B cell (primary cell): Measurements from ENCODE around the gene TMPRSS15. TPM values are rescaled to one million over a fixed set of nuclear protein-coding genes. Genes with fewer than 3 reads are reported as not detected.
A peak's percentile ranks its signal among the peaks of the same experiment; 100 is the strongest.

Experiments
- ATAC-seq: fragments of 200-7000 bp; cut with Tn5 transposase; one replicate; pipeline ENCODE4 v1.10.0; 2021; ENCODE audit warnings: low read depth, mild to moderate bottlenecking, moderate number of reproducible peaks, moderate library complexity
- CTCF ChIA-PET: fragments of 350-600 bp; sonication (Branson Sonifier 250); formaldehyde crosslinking; loops from one replicate; lab custom pipeline; 2021; ENCODE audit warnings: antibody characterized with exemption, inconsistent platforms; lab: Charles Lee
- POLR2A ChIA-PET: fragments of 350-600 bp; sonication (Branson Sonifier 250); formaldehyde crosslinking; loops from one replicate; lab custom pipeline; 2021; ENCODE audit warnings: antibody characterized with exemption; lab: Charles Lee
- DNase-seq: peaks from one replicate; pipeline ENCODE4 v3.0.0; 2013
- H2AFZ ChIP-seq: 2 replicates; pipeline ENCODE4 v1.6.1; 2012; ENCODE audit warnings: mild to moderate bottlenecking, low read depth, low read length; ENCODE audit not compliant: insufficient read depth, poor library complexity, severe bottlenecking
- H3K27ac ChIP-seq, 2 donors: 1 replicate in 1 of 2; 2 replicates in 1 of 2; pipeline ENCODE4 v1.5.1; 2012 to 2013; ENCODE audit warnings: low read length in 2 of 2, mild to moderate bottlenecking in 2 of 2, moderate library complexity in 1 of 2
- H3K27me3 ChIP-seq, 4 experiments: fragments of 200-600 bp in 1 of 4; sonication (generic) in 1 of 4; replicated peaks in 1 of 4; 1 replicate in 2 of 4; 2 replicates in 2 of 4; pipeline versions ENCODE4 v1.6.1 to v1.7.0; 2013 to 2016; ENCODE audit warnings: low read length in 3 of 4, mild to moderate bottlenecking in 2 of 4, mixed read lengths in 1 of 4, moderate library complexity in 1 of 4; ENCODE audit not compliant: insufficient read depth in 4 of 4, control insufficient read depth in 3 of 4; ENCODE audit errors: control extremely low read depth in 1 of 4
- H3K36me3 ChIP-seq, 2 experiments: replicated peaks in 1 of 2; 1 replicate in 1 of 2; 2 replicates in 1 of 2; pipeline versions ENCODE4 v1.6.1 to v1.7.1; 2013; ENCODE audit warnings: low read length in 1 of 2; ENCODE audit not compliant: insufficient read depth in 2 of 2, control insufficient read depth in 1 of 2; ENCODE audit errors: control extremely low read depth in 1 of 2, extremely low read depth in 1 of 2
- H3K4me1 ChIP-seq, 2 donors: fragments of 200-600 bp in 1 of 2; sonication (generic) in 1 of 2; 1 replicate in 1 of 2; 2 replicates in 1 of 2; pipeline versions ENCODE4 v1.5.1 to v1.6.1; 2013 to 2017; ENCODE audit warnings: low read length in 2 of 2; ENCODE audit not compliant: control insufficient read depth in 2 of 2, insufficient read depth in 2 of 2
- H3K4me2 ChIP-seq: replicated peaks from 2 replicates; pipeline ENCODE3; 2012; ENCODE audit warnings: mild to moderate bottlenecking, low read depth, low read length; ENCODE audit not compliant: poor library complexity, severe bottlenecking
- H3K4me3 ChIP-seq, 5 experiments: fragments of 200-600 bp in 1 of 5; sonication (generic) in 1 of 5; 1 replicate in 3 of 5; 2 replicates in 2 of 5; pipeline versions ENCODE4 v1.5.1 to v1.7.0; 2011 to 2016; ENCODE audit warnings: low read length in 4 of 5, mild to moderate bottlenecking in 4 of 5, low read depth in 2 of 5, control low read depth in 1 of 5, moderate library complexity in 1 of 5; ENCODE audit not compliant: insufficient read depth in 1 of 5; ENCODE audit errors: control extremely low read depth in 1 of 5, extremely low read depth in 1 of 5
- H3K79me2 ChIP-seq: fragments of 200-600 bp; sonication (generic); one replicate; pipeline ENCODE4 v1.6.0; 2016; ENCODE audit warnings: low read length; ENCODE audit not compliant: control insufficient read depth, insufficient read depth
- H3K9ac ChIP-seq: fragments of 200-600 bp; sonication (generic); 2 replicates; pipeline ENCODE4 v1.6.1; 2017; ENCODE audit warnings: mild to moderate bottlenecking, low read length, moderate library complexity
- H3K9me3 ChIP-seq, 3 donors: one replicate each; pipeline versions ENCODE4 v1.6.1 to v1.7.1; 2013; ENCODE audit warnings: low read length in 2 of 3; ENCODE audit not compliant: control insufficient read depth in 2 of 3, insufficient read depth in 1 of 3; ENCODE audit errors: control extremely low read depth in 1 of 3
- H4K20me1 ChIP-seq: 2 replicates; pipeline ENCODE4 v1.6.0; 2012; ENCODE audit warnings: mild to moderate bottlenecking, low read length; ENCODE audit not compliant: insufficient read depth, control insufficient read depth, poor library complexity, severe bottlenecking
- H3K27ac Mint-ChIP-seq: one replicate; pipeline ENCODE4 v1.8.0; 2021; ENCODE audit warnings: mixed read lengths
- H3K27me3 Mint-ChIP-seq: one replicate; pipeline ENCODE4 v1.8.0; 2021; ENCODE audit warnings: mixed read lengths
- H3K4me1 Mint-ChIP-seq: one replicate; pipeline ENCODE4 v1.8.0; 2021; ENCODE audit warnings: mixed read lengths
- H3K4me3 Mint-ChIP-seq: one replicate; pipeline ENCODE4 v1.8.0; 2021; ENCODE audit warnings: mixed read lengths
- H3K9me3 Mint-ChIP-seq: one replicate; pipeline ENCODE4 v1.8.0; 2022; ENCODE audit warnings: mixed read lengths; ENCODE audit not compliant: insufficient read depth
- CTCF ChIP-seq: fragments of 200-600 bp; IDR thresholded peaks from one replicate; pipeline ENCODE4 v1.8.0; 2022; ENCODE audit warnings: antibody characterized with exemption, mild to moderate bottlenecking
- EZH2 ChIP-seq: IDR thresholded peaks from 2 replicates; pipeline ENCODE4 v1.6.1; 2012; ENCODE audit warnings: borderline replicate concordance, low read depth, mild to moderate bottlenecking, moderate library complexity, low read length; ENCODE audit not compliant: insufficient read depth, poor library complexity, severe bottlenecking
- WGBS: methylation state at CpG from one replicate; pipeline ENCODE4 v1.1.5; 2013; ENCODE audit warnings: missing lambda C conversion rate; ENCODE audit not compliant: insufficient coverage; 5-methylcytosine and 5-hydroxymethylcytosine counted together
- intact Hi-C: fragments of 100-400 bp; cut with micrococcal nuclease; formaldehyde crosslinking; loops from one replicate; pipeline ENCODE4 v1.10.0; 2022
- polyA plus RNA-seq: library from polyadenylated mRNA; depleted of rRNA; stranded (reverse); fragments of >200 nt; gene quantifications from 2 replicates; pipeline ENCODE4 v1.2.3, GENCODE V29; 2012
- total RNA-seq, 2 donors: library from RNA; stranded (reverse); fragments of 120-200 nt in 1 of 2; gene quantifications; 1 replicate in 1 of 2; 2 replicates in 1 of 2; pipeline versions ENCODE4 v1.2.3 to v1.2.4, GENCODE V29; 2013 to 2022

TMPRSS15 gene
- total and polyA plus RNA-seq, 2 donors (not counting 1 experiment from before 2014, with no cell fraction given) = 0.04 TPM; not detected in 1

DNA sequence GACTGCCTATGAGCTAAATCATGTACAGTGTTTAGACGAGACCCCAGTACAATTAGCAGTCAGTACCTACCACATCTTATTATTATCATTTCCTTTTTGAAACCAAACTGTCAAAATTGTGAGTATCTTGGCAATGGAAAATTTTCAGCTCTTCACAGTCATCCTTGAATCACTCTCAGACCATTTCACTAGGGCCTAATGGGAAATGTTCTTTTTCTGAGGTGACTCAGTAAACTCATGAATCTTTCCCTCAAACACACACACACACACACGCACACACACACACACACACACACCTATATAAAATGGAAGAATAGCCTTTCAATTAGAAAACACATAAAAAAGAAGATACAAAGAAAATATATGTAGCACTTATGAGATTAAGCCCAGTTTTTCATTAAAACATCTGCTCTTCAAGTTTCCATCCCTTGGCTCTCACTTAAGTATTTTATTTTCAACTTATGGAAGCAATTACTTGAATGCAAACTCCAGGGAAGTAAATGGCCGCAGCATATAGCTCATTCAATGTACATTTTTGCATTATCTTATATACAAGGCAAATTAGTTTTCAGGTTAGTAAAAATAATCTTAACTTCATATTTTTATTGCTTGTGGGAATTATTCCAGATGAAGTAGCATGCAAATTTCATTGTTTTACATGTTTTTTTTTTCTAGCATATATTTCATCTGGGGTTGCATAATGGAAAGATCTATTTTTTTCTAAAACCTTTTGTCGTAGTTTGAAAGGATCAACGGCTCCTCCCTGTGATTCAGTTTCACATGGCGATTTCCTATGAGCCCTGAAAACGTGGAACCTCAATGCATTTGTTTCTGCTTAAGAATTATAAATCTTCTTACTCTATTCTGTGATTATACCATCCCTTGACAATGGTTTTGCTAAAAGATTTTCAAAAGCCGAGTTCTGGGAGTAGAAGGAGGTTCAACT lies 46.3 kb upstream of the TMPRSS15 start:
- intact Hi-C loops = no loop called here
- ChIA-PET CTCF (no interaction called here), POLR2A (no interaction called here)
- no peak for ATAC-seq
- Histone ChIP-seq H3K9ac (no peak overlapping the region), H3K27me3 (no peaks in the 10 kb centered on the region), H3K27ac (no peak overlapping the region), H3K36me3 (no peaks in the 10 kb centered on the region), H2AFZ (peak overlapping the region; percentile 34), H3K79me2 (no peaks in the 10 kb centered on the region), H3K4me3 (no peak overlapping the region), H3K4me1 (peaks cover 3 to 7% of the 10 kb centered on the region in 2 donors), H3K4me2 (no peak overlapping the region), H4K20me1 (no peaks in the 10 kb centered on the region), H3K9me3 (peaks cover 4 to 13% (median 5%) of the 10 kb centered on the region in 3 donors)
- H3K27me3 Mint-ChIP-seq = no peaks in the 10 kb centered on the region
- TF ChIP-seq EZH2 = no peak
- no peak for TF ChIP-seq CTCF
- no peak for DNase-seq
- peak overlapping the region; percentile 34 for H3K27ac Mint-ChIP-seq
- peaks cover 5% of the 10 kb centered on the region for H3K9me3 Mint-ChIP-seq
- H3K4me3 Mint-ChIP-seq = no peak overlapping the region
- H3K4me1 Mint-ChIP-seq = peaks cover 11% of the 10 kb centered on the region
- WGBS = no CpG with 5 or more reads among the region's 8 CpGs

DNA sequence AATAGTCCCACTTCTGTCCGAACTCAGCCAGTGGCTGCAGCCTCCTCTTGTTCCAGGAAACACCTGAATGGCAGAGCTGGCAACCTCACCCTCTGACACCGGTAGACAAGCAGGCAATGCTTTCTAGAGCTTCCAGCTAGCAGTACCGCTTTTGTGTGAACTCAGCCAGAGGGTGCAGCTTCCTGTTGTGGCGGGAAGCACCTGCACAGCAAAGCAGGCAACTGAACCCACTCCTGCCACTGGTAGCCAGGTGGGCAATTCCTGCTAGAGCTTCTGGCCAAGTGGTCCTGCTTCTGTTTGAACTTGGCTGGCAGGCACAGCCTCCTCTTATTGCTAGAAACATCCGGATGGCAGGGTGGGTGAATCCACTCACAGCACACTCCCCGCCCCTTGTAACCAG lies 40.1 kb upstream of the TMPRSS15 start:
- Histone ChIP-seq H3K4me3 (peak overlapping the region in 1 of 5 experiments; percentile 9), H3K4me1 (peaks cover 16% of the 10 kb centered on the region in 2 donors), H3K9me3 (peaks cover 3 to 8% (median 7%) of the 10 kb centered on the region in 3 donors), H3K9ac (peak overlapping the region; percentile 30), H3K27ac (peak overlapping the region; percentile 65 to 79), H3K27me3 (no peaks in the 10 kb centered on the region), H3K36me3 (no peaks in the 10 kb centered on the region), H2AFZ (peak overlapping the region; percentile 34), H3K79me2 (no peaks in the 10 kb centered on the region), H4K20me1 (no peaks in the 10 kb centered on the region), H3K4me2 (peak overlapping the region; percentile 66)
- WGBS = 2% methylated on average over 6 of the region's 6 CpGs
- peaks cover 13% of the 10 kb centered on the region for H3K9me3 Mint-ChIP-seq
- ChIA-PET CTCF (no interaction called here), POLR2A (no interaction called here)
- ATAC-seq (peak; percentile 73), DNase-seq (peak; percentile 68)
- peak overlapping the region; percentile 81 for H3K27ac Mint-ChIP-seq
- intact Hi-C loops = no loop called here
- H3K4me1 Mint-ChIP-seq = peaks cover 19% of the 10 kb centered on the region
- H3K27me3 Mint-ChIP-seq = no peaks in the 10 kb centered on the region
- peak overlapping the region; percentile 60 for H3K4me3 Mint-ChIP-seq
- no peak for TF ChIP-seq EZH2
- no peak for TF ChIP-seq CTCF
